GM18507 (cell line): ENCODE results near the gene IL17RE.
"Not testable (repeated sequence)": the region's sequence is repeated elsewhere in the genome, so short reads cannot be mapped to it uniquely, and the experiment has no call there.

Experiments
- DNase-seq: peaks from one replicate; pipeline ENCODE4 v3.0.0; 2011; ENCODE audit warnings: low read depth; ENCODE audit not compliant: insufficient read length; ENCODE audit errors: extremely low spot score
- FAIRE-seq: peaks from 2 replicates; lab custom pipeline; 2011; peaks lifted over from hg19 to GRCh38; lab: Jason Lieb, UNC

Gene IL17RE

DNA sequence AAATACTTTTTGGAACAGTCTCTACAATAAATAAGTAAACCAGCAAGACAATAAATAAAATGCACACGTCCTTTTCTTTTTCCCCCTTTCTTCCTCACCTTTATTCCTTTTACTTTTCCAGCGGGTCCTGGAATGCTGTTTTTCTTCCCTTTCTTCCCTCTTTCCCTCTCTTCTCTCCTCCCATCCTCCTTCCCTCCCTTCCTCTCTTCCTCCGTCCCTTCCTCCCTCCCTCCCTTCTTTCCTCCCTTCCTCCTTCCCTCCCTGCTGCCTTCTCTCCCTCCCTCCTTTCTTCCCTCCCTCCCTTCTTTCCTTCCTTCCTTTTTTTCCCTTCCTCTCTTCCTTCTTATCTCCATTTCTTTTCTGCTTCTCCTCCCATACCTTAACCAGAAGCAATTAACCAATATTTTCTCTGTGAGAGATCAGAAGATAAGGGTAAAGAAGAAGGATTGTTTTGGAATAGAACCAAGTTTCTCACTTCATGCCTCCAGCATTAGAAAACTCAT lies 3.3 kb upstream of the IL17RE start:
- no peak for DNase-seq
- no peak for FAIRE-seq

- DNase-seq, FAIRE-seq: not testable (repeated sequence)
Observed at GRCh38 chr3:9900965-9901415, 1.7 kb upstream of the IL17RE start.

- FAIRE-seq, result no peak
Observed at GRCh38 chr3:9901967-9902366, 681 bp upstream of the IL17RE start.

GRCh38 chr3:9903238-9903624 lies 583 bp downstream of the IL17RE start:
- DNase-seq (no peak), FAIRE-seq (no peak)

More at GRCh38 chr3:9901967-9902366, 681 bp upstream of the IL17RE start:
- no peak for DNase-seq

- FAIRE-seq (no peak), DNase-seq (no peak)
Observed at GRCh38 chr3:9903904-9904303, 1.3 kb downstream of the IL17RE start.

DNA sequence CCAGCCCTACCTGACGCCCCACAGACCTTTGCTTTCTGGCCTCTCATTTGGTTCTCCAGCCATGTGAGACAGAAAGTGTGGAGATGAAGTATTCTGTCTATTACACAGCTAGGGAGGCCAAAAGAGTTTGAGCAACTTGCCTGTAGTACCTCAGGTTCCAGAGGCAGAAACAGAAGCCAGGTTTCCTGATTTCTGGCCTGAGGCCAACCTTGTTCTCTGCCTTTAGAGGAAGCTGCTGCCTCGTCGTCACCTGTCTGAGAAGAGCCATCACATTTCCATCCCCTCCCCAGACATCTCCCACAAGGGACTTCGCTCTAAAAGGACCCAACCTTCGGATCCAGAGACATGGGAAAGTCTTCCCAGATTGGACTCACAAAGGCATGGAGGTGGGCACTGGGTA lies 3.8 kb downstream of the IL17RE start:
- FAIRE-seq (no peak), DNase-seq (no peak)

- no peak for FAIRE-seq
- DNase-seq, result no peak
Observed at GRCh38 chr3:9908286-9908685, 5.6 kb downstream of the IL17RE start.

GRCh38 chr3:9909221-9910013 lies 6.8 kb downstream of the IL17RE start:
- FAIRE-seq (no peak), DNase-seq (no peak)

DNA sequence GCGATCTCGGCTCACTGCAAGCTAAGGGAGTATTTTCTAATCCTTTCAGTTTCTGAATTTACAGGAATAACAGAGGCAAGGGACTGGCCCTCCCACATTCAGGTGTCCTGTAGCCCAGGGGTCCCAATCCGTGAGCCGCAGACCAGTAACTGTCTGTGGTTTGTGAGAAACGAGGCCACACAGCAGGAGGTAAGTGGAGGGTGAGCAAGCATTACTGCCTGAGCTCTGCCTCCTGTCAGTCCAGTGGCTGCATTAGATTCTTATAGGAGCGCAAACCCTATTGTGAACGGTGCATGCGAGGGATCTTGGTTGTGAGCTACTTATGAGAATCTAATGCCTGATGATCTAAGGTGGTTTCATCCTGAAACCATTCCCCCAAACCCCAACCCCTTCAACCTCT lies 9.2 kb downstream of the IL17RE start:
- no peak for DNase-seq
- no peak for FAIRE-seq

DNA sequence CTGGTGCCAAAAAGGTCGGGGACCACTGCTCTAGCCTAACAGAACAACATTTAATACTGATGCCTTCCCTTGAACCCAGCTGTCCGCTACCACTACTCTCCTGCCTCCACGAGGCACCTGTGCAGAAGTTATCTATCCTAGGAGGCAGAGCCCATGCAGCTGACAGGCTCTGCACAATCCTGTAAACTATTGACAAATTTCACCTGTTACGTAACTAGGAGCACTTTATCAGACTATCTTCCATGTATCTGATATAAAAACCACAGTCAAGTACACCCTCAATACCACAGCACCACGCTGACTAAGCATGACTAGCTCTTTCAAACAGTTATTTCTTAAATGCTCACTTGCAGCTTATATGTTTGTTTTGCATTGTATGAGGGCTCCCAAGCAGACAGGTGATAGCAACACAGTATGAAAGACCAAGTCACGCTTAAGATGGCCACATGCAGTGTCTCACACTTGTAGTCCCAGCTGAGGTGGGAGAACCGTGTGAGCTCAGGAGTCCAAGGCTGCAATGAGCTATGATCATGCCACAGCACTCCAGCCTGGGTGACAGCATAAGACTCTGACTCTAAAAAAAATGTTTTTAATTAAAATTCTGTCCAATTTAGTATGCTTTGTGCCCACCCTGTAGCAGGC lies 9.8 kb downstream of the IL17RE start:
- FAIRE-seq (no peak), DNase-seq (no peak)

DNA sequence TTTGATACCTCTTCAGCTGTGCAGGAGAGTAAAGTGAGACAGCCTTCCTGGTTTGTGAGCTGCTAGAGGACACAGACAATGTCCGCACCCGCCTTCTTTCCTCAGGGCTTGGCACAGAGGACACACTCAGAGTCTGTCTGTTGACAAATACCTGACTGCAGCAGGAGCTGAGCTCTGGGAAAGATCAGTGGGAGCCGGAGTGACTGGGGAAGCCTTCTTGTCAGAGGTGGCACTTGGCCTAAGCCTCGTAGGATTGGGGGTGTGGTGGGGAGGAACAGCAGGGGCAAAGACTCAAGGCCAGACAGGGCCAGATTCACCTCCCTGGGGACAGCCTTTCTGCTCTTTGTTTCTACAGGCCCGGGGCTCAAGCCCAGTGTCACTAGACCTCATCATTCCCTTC lies 11.0 kb downstream of the IL17RE start:
- no peak for DNase-seq
- no peak for FAIRE-seq

DNA sequence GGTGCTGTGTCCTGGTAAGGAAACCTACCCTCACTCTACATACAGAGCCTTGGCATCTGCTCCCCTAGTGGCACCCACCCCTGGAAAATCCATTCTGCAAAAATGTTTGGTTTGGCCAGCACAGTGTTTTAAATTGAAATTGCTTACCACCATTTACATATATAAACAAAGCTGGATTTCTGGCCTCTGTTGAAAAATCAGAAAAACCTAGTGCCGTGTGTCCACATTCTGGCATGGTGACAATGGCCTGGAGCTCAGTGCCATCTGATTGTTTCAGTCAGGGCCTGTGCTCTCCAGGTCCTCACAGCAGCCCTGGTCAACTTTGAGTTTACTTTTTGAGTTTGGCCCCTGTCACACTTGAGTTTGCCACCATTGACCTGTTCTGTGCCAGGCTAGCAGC lies 11.4 kb downstream of the IL17RE start:
- FAIRE-seq (no peak), DNase-seq (no peak)

GRCh38 chr3:9914559-9915253 lies 12.1 kb downstream of the IL17RE start:
- DNase-seq (no peak), FAIRE-seq (no peak)

- DNase-seq, result no peak
- FAIRE-seq, result no peak
Observed at GRCh38 chr3:9915254-9916141, 12.8 kb downstream of the IL17RE start.

- DNase-seq, result no peak
Observed at GRCh38 chr3:9916346-9916733, 13.7 kb downstream of the IL17RE start.

GRCh38 chr3:9916734-9917680 lies 14.4 kb downstream of the IL17RE start, which contains the start of gene IL17RC:
IL17RC (plus strand) TSS chr3:9917098; CDS start chr3:9917316, 218 bp downstream.
- FAIRE-seq, result no peak
- DNase-seq, result no peak

More at GRCh38 chr3:9916346-9916733, 13.7 kb downstream of the IL17RE start:
- no peak for FAIRE-seq

DNA sequence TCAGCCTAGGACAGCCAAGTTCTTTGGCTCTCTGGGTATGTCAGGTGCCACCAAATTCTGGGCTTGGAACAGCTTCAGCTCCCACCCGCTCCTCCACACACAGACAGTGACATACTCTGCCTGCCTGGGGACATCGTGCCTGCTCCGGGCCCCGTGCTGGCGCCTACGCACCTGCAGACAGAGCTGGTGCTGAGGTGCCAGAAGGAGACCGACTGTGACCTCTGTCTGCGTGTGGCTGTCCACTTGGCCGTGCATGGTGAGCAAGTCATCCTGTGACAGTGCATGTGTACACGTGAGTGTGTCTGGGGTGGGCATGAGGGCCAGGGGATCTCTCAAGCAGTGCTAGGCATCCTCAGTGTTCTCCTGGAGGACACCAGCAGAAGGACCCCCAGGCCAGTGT lies 15.2 kb downstream of the IL17RE start:
- DNase-seq (no peak), FAIRE-seq (no peak)
